Liver (tissue), 2 donors: ENCODE measurements around the gene ERVV-1.

ENCODE experiments used
- FOXA1 ChIP-seq: IDR thresholded peaks from 2 replicates; pipeline ENCODE4 v1.6.1; 2016; ENCODE audit warnings: antibody characterized with exemption
- TF ChIP-seq, protein P1 (sequence below): fragments of 150-350 bp; IDR thresholded peaks from 2 replicates; pipeline ENCODE4 v1.5.1; 2017; ENCODE audit warnings: improper control_type of control experiment, low read depth, low read length; ENCODE audit not compliant: missing input control
- TF ChIP-seq, protein P2 (sequence below): IDR thresholded peaks from 2 replicates; pipeline ENCODE4 v1.6.1; 2016; ENCODE audit warnings: antibody characterized with exemption
- TF ChIP-seq, protein P3 (sequence below): IDR thresholded peaks from 2 replicates; pipeline ENCODE4 v1.6.1; 2016; ENCODE audit warnings: antibody characterized with exemption, mild to moderate bottlenecking
- donor health status: healthy.

DNA sequence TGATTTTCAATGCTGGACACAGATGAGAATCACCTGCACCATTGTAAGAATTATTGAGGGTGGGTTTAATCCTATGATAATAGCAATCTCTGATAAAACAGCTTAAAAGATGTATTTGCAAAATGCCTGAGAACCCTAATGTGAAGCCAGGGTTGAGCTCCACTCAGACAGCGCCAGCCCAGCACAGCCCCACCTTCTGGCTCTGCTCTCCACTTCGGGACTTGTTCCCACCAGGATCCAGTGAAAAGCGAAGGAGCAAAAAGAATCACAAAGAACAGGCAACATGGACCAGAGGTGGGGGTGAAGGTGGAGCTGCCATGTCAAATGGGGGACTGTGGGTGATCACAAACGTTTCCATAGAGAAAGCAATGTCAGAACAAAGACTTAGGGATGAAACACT lies 32.4 kb upstream of the ERVV-1 start:
- TF ChIP-seq, protein P1, sequence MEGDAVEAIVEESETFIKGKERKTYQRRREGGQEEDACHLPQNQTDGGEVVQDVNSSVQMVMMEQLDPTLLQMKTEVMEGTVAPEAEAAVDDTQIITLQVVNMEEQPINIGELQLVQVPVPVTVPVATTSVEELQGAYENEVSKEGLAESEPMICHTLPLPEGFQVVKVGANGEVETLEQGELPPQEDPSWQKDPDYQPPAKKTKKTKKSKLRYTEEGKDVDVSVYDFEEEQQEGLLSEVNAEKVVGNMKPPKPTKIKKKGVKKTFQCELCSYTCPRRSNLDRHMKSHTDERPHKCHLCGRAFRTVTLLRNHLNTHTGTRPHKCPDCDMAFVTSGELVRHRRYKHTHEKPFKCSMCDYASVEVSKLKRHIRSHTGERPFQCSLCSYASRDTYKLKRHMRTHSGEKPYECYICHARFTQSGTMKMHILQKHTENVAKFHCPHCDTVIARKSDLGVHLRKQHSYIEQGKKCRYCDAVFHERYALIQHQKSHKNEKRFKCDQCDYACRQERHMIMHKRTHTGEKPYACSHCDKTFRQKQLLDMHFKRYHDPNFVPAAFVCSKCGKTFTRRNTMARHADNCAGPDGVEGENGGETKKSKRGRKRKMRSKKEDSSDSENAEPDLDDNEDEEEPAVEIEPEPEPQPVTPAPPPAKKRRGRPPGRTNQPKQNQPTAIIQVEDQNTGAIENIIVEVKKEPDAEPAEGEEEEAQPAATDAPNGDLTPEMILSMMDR = no peak
- TF ChIP-seq, protein P2, sequence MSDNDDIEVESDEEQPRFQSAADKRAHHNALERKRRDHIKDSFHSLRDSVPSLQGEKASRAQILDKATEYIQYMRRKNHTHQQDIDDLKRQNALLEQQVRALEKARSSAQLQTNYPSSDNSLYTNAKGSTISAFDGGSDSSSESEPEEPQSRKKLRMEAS = no peak
- TF ChIP-seq, protein P3, sequence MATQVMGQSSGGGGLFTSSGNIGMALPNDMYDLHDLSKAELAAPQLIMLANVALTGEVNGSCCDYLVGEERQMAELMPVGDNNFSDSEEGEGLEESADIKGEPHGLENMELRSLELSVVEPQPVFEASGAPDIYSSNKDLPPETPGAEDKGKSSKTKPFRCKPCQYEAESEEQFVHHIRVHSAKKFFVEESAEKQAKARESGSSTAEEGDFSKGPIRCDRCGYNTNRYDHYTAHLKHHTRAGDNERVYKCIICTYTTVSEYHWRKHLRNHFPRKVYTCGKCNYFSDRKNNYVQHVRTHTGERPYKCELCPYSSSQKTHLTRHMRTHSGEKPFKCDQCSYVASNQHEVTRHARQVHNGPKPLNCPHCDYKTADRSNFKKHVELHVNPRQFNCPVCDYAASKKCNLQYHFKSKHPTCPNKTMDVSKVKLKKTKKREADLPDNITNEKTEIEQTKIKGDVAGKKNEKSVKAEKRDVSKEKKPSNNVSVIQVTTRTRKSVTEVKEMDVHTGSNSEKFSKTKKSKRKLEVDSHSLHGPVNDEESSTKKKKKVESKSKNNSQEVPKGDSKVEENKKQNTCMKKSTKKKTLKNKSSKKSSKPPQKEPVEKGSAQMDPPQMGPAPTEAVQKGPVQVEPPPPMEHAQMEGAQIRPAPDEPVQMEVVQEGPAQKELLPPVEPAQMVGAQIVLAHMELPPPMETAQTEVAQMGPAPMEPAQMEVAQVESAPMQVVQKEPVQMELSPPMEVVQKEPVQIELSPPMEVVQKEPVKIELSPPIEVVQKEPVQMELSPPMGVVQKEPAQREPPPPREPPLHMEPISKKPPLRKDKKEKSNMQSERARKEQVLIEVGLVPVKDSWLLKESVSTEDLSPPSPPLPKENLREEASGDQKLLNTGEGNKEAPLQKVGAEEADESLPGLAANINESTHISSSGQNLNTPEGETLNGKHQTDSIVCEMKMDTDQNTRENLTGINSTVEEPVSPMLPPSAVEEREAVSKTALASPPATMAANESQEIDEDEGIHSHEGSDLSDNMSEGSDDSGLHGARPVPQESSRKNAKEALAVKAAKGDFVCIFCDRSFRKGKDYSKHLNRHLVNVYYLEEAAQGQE = no peak
- TF ChIP-seq FOXA1 = no peak
